LNCaP clone FGC (cell line): Measurements from ENCODE around the gene MYEOV.

ENCODE experiments used
- DNase-seq: peaks from one replicate; pipeline ENCODE4 v3.0.0-alpha.2; 2011; ENCODE audit warnings: low read depth
- H3K4me3 ChIP-seq: 2 replicates; pipeline ENCODE4 v1.5.1; 2011; ENCODE audit warnings: mild to moderate bottlenecking, low read depth, low read length, control low read depth
- TF ChIP-seq, protein P1 (sequence below): IDR thresholded peaks from 2 replicates; pipeline ENCODE4 v1.5.1; 2012; ENCODE audit warnings: mild to moderate bottlenecking; ENCODE audit not compliant: control insufficient read depth, insufficient read depth; ENCODE audit errors: extremely low read depth

Gene MYEOV

DNA sequence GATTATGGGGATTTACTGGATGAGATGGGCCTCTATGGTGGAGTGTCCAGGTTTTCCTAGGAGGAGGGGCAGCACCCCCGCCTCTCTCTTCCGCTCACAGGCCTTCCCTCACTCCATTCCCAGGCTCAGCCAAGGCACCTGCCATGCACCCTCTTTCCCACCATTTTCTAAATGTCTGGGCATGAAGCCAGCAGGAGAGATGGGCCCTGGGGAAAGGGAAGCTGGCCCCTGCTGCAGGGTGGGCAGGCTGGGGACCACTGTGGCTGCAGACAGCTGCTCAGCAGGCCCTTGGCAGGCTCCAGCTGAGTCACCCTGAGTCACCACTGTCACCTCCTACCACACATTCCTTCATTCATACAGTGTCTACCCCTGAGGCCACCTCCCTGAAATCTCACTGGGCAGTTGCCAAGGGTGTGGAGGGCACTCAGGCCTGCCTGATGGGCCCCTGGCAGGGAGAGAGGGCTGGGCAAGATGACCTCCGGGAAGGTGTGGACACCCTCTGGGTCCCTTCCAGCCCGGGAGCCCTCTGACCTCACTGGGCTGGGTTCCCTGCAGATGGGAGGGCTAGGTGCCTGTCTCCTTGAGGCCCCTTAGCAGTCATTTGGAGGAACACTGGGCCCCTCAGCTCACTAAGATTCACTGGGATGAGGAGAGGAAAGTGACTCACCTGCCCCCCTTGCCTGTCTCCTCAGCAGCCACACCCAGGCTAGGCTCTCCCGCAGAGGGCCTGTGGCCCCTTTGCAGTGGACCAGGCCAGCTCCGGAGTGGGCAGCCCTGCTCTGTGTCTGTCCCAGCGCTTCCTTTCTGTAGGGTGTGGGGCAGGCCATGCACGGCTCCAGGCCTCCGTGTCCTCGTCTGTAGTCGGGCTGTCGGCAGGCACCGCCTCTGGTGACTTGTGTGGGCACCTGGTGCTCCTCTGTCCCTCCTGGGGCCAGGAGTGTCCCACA, 7.8 kb downstream of the MYEOV start:
- DNase-seq = no peak
- no peak overlapping the region for H3K4me3 ChIP-seq
- TF ChIP-seq, protein P1, sequence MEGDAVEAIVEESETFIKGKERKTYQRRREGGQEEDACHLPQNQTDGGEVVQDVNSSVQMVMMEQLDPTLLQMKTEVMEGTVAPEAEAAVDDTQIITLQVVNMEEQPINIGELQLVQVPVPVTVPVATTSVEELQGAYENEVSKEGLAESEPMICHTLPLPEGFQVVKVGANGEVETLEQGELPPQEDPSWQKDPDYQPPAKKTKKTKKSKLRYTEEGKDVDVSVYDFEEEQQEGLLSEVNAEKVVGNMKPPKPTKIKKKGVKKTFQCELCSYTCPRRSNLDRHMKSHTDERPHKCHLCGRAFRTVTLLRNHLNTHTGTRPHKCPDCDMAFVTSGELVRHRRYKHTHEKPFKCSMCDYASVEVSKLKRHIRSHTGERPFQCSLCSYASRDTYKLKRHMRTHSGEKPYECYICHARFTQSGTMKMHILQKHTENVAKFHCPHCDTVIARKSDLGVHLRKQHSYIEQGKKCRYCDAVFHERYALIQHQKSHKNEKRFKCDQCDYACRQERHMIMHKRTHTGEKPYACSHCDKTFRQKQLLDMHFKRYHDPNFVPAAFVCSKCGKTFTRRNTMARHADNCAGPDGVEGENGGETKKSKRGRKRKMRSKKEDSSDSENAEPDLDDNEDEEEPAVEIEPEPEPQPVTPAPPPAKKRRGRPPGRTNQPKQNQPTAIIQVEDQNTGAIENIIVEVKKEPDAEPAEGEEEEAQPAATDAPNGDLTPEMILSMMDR = no peak

DNA sequence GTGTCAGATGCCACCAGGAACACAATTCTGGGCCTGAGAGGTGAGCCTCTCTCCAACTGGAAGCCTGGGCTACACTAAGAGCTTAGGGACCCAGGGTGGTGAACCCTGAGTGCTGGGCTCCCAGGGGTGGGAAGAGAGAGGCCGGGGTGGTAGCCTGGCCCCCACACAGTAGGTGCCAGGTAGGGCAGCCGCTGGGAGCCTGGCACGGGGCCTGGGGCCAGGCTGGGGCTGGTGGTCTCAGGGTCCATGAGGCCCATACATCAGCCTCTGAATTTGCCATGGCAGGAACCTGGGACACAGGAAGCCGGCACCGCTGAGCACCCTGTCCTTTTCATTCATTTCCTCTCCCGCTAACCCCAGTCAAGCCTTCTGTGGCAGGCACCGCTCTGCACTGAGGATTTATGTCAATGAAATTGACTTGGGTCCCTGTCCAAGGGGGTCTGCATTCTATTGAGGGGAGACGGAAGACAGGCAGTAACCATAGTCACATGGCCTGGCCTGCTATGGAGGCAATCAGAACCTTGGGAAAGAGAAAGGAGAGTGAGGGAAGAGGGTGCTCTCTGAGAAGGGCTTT, 8.6 kb downstream of the MYEOV start:
- no peak for DNase-seq
- H3K4me3 ChIP-seq = no peak overlapping the region
- TF ChIP-seq, protein P1 = no peak

DNA sequence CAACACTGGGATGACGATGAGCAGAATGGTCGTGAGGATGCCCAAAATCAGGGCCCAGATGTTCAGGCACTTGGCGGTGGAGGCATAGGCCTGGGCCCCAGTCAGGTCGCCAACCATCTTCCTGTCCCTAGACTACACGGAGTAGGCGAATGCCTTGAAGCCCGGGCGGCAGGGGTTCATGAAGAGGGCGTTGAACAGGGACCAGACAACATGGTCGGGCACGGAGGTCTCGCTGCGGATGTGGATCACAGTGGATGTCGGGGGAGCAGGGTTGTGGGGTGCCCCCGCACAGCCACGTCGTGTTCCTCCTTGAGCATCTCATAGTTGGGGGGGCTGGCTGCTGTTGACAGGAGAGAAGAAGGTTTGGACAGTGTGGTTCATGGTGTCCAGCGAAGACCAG, 9.5 kb downstream of the MYEOV start:
- no peak for DNase-seq
- TF ChIP-seq, protein P1 = no peak
- no peak overlapping the region for H3K4me3 ChIP-seq

DNA sequence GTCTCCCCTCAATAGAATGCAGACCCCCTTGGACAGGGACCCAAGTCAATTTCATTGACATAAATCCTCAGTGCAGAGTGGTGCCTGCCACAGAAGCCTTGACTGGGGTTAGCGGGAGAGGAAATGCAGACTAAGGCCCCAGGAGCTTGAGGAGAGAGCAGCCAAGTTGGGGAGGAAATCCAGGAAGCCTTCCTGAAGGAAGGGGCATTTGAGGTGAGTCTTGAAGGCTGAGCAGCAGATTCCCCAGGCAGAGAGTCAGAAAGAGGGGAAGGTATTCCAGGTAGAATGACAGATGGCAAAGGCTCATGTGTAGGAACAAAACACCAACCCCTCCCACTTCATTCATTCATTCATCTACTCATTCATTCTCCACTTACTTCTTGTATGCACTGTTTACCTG, 10.3 kb downstream of the MYEOV start:
- TF ChIP-seq, protein P1 = no peak
- H3K4me3 ChIP-seq = no peak overlapping the region
- no peak for DNase-seq

DNA sequence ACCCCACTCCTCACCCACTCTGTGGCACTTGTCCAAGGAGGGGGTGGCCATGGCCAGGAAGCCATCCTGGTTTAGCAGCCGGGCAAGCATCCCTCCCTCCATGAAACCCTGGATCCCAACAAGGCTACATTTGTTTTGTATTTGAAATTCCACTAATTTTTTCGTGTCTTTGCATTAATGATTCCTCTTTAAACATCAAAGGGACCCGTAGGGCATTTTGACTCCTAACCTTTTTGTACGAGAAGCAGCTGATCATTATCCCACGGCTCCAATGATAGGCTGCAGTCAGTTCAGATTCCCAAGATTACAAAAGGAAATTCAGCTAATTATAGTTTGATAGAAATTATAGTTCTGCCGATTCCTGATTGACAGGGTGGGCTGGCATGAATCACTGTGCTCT, 10.7 kb downstream of the MYEOV start:
- no peak overlapping the region for H3K4me3 ChIP-seq
- DNase-seq = no peak
- TF ChIP-seq, protein P1 = no peak

DNA sequence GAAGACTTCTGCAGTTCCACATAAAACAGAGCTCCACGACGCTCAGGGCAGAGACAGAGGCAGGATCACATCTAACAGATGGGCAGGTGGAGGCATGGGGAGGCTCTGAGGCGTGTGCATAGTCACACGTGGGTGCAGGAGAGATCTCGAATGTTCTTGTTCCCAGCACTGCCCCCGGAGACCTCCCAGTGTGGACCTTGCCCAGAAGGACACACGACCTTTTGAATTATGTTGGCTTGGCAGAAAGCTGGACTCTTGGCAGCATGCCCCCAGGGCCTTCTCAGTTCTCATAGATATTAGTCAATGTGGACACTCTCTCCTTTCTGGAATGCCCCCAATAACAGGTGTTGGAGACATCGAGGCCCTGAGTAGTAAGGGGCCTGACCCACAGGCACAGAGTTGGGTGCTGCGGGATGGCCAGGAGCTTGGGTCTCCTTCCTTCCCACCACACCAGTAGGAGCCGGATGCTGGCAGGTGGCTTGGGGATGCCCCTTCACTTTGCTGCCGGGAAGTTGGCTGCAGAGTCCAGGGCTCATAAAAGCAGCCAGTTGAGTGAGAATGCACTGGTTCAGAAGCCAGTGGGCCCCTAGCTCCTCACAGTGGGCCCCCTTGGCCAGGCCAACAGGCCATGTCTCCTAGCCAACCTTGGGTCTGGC, 12.1 kb downstream of the MYEOV start:
- TF ChIP-seq, protein P1 = no peak
- H3K4me3 ChIP-seq = no peak overlapping the region
- no peak for DNase-seq
